CD14-positive monocyte (primary cell): ENCODE measurements around the gene CNNM1. TPM values are rescaled to one million over a fixed set of nuclear protein-coding genes. Genes with fewer than 3 reads are reported as not detected.

Experiments
- DNase-seq, 3 donors: peaks; one replicate each; pipeline ENCODE4 v3.0.0-alpha.2; 2011 to 2022
- H2AFZ ChIP-seq: 2 replicates; pipeline ENCODE4 v1.6.0; 2012; ENCODE audit warnings: mild to moderate bottlenecking, low read depth, low read length, inconsistent platforms; ENCODE audit not compliant: insufficient read depth, poor library complexity, severe bottlenecking
- H3K27ac ChIP-seq, 2 donors: 1 replicate in 1 of 2; 2 replicates in 1 of 2; pipeline ENCODE4 v1.5.1; 2012 to 2013; ENCODE audit warnings: low read length in 2 of 2, control low read depth in 1 of 2, inconsistent platforms in 1 of 2, low read depth in 1 of 2, mild to moderate bottlenecking in 1 of 2
- H3K27me3 ChIP-seq, 2 donors: one replicate each; pipeline versions ENCODE4 v1.6.0 to v1.6.1; 2011 to 2013; ENCODE audit warnings: low read length in 2 of 2; ENCODE audit not compliant: control insufficient read depth in 2 of 2, insufficient read depth in 2 of 2
- H3K36me3 ChIP-seq, 2 donors: replicated peaks in 1 of 2; 1 replicate in 1 of 2; 2 replicates in 1 of 2; pipeline versions ENCODE4 v1.5.1 to v1.6.1; 2012 to 2013; ENCODE audit warnings: low read length in 2 of 2, control low read depth in 1 of 2, inconsistent platforms in 1 of 2, mild to moderate bottlenecking in 1 of 2; ENCODE audit not compliant: insufficient read depth in 2 of 2, control insufficient read depth in 1 of 2
- H3K4me1 ChIP-seq, 2 donors: 1 replicate in 1 of 2; 2 replicates in 1 of 2; pipeline versions ENCODE4 v1.5.1 to v1.6.1; 2012 to 2013; ENCODE audit warnings: low read length in 2 of 2, control low read depth in 1 of 2, inconsistent platforms in 1 of 2, mild to moderate bottlenecking in 1 of 2, moderate library complexity in 1 of 2; ENCODE audit not compliant: insufficient read depth in 2 of 2, control insufficient read depth in 1 of 2
- H3K4me2 ChIP-seq: replicated peaks from 2 replicates; pipeline ENCODE3; 2012; ENCODE audit warnings: low read length, moderate library complexity, mild to moderate bottlenecking; ENCODE audit not compliant: poor library complexity, severe bottlenecking; ENCODE audit errors: extremely low read depth
- H3K4me3 ChIP-seq, 3 experiments: fragments of 200-600 bp in 1 of 3; sonication (generic) in 1 of 3; replicated peaks in 1 of 3; 1 replicate in 2 of 3; 2 replicates in 1 of 3; pipeline ENCODE4 v1.5.1; 2011 to 2013; ENCODE audit warnings: low read length in 3 of 3, mild to moderate bottlenecking in 3 of 3, control low read depth in 2 of 3, low read depth in 2 of 3, inconsistent platforms in 1 of 3, moderate library complexity in 1 of 3
- H3K79me2 ChIP-seq: 2 replicates; pipeline ENCODE4 v1.6.0; 2012; ENCODE audit warnings: mild to moderate bottlenecking, control low read depth, inconsistent platforms, low read length, moderate library complexity; ENCODE audit not compliant: insufficient read depth
- H3K9ac ChIP-seq: 2 replicates; pipeline ENCODE4 v1.6.0; 2017; ENCODE audit warnings: low read length, mild to moderate bottlenecking; ENCODE audit not compliant: insufficient read depth, poor library complexity, severe bottlenecking
- H3K9me3 ChIP-seq, 2 donors: replicated peaks in 1 of 2; 1 replicate in 1 of 2; 2 replicates in 1 of 2; pipeline versions ENCODE4 v1.5.1 to v1.6.1; 2012 to 2013; ENCODE audit warnings: low read length in 2 of 2, control low read depth in 1 of 2; ENCODE audit not compliant: control insufficient read depth in 1 of 2, insufficient read depth in 1 of 2
- H4K20me1 ChIP-seq: 2 replicates; pipeline ENCODE4 v1.6.0; 2012; ENCODE audit warnings: mild to moderate bottlenecking, low read length, control low read depth, moderate library complexity; ENCODE audit not compliant: insufficient read depth
- H3K27ac Mint-ChIP-seq, 7 donors: one replicate each; pipeline ENCODE4 v1.8.0; 2020; ENCODE audit warnings: mild to moderate bottlenecking in 7 of 7, mixed read lengths in 7 of 7, moderate library complexity in 6 of 7, inconsistent platforms in 2 of 7
- H3K27me3 Mint-ChIP-seq, 3 donors: one replicate each; pipeline ENCODE4 v1.8.0; 2021 to 2022; ENCODE audit warnings: low read depth in 3 of 3, mild to moderate bottlenecking in 3 of 3, mixed read lengths in 3 of 3, moderate library complexity in 3 of 3, inconsistent platforms in 1 of 3
- H3K36me3 Mint-ChIP-seq, 2 donors: one replicate each; pipeline ENCODE4 v1.8.0; 2020; ENCODE audit warnings: mixed read lengths in 2 of 2, inconsistent platforms in 1 of 2, mild to moderate bottlenecking in 1 of 2
- H3K4me1 Mint-ChIP-seq: one replicate; pipeline ENCODE4 v1.8.0; 2020; ENCODE audit warnings: mild to moderate bottlenecking, mixed read lengths
- H3K4me3 Mint-ChIP-seq, 2 donors: one replicate each; pipeline ENCODE4 v1.8.0; 2020; ENCODE audit warnings: mild to moderate bottlenecking in 2 of 2, mixed read lengths in 2 of 2, moderate library complexity in 1 of 2
- H3K9me3 Mint-ChIP-seq, 7 donors: one replicate each; pipeline ENCODE4 v1.8.0; 2020 to 2022; ENCODE audit warnings: mixed read lengths in 7 of 7, mild to moderate bottlenecking in 6 of 7, moderate library complexity in 6 of 7, inconsistent platforms in 2 of 7
- CTCF ChIP-seq: fragments of 200-600 bp; IDR thresholded peaks from one replicate; pipeline ENCODE4 v1.8.0; 2022; ENCODE audit warnings: antibody characterized with exemption, mild to moderate bottlenecking
- WGBS: methylation state at CpG from one replicate; pipeline ENCODE4 v1.1.5; 2013; ENCODE audit warnings: missing lambda C conversion rate; ENCODE audit not compliant: insufficient coverage; 5-methylcytosine and 5-hydroxymethylcytosine counted together
- intact Hi-C, 2 donors: fragments of 100-400 bp; cut with micrococcal nuclease; formaldehyde crosslinking; loops; one replicate each; pipeline versions ENCODE4 v1.15.0 to v1.15.1; 2023
- polyA plus RNA-seq, 3 donors: library from polyadenylated mRNA; depleted of rRNA in 1 of 3; unstranded in 2 of 3; stranded (reverse) in 1 of 3; fragments of 300-500 nt in 2 of 3; fragments of >200 nt in 1 of 3; fragmentation: Illumina TruSeq in 2 of 3; gene quantifications; 1 replicate in 2 of 3; 2 replicates in 1 of 3; pipeline ENCODE4 v1.2.3, GENCODE V29; 2012 to 2021

CNNM1 gene
- polyA plus RNA-seq, 3 donors = not detected

- no peak for DNase-seq
- no peak overlapping the region for H3K4me3 ChIP-seq
- no peaks in the 10 kb centered on the region for H3K36me3 ChIP-seq
- TF ChIP-seq CTCF = no peak
- Mint-ChIP-seq H3K4me3 (no peak overlapping the region), H3K36me3 (peaks cover 7 to 22% of the 10 kb centered on the region in 2 donors), H3K27ac (peak overlapping the region in 1 of 7 donors; percentile 60), H3K27me3 (no peaks in the 10 kb centered on the region), H3K9me3 (peaks cover 0 to 3% (median 1%) of the 10 kb centered on the region in 7 donors), H3K4me1 (no peaks in the 10 kb centered on the region)
- intact Hi-C loops = no loop called here
- no peak overlapping the region for H3K4me2 ChIP-seq
- no peaks in the 10 kb centered on the region for H3K9me3 ChIP-seq
- H3K27ac ChIP-seq = no peak overlapping the region
- no peaks in the 10 kb centered on the region for H4K20me1 ChIP-seq
- no peak overlapping the region for H2AFZ ChIP-seq
- H3K9ac ChIP-seq = no peak overlapping the region
- H3K27me3 ChIP-seq = no peaks in the 10 kb centered on the region
- H3K4me1 ChIP-seq = no peaks in the 10 kb centered on the region
- no peaks in the 10 kb centered on the region for H3K79me2 ChIP-seq
- no CpG with 5 or more reads among the region's 1 CpG for WGBS
These were observed 82.9 kb downstream of the CNNM1 start for GRCh38 chr10:99412099-99412498.

- Mint-ChIP-seq H3K4me3 (no peak overlapping the region), H3K27ac (peak overlapping the region in 1 of 7 donors; percentile 51), H3K4me1 (no peaks in the 10 kb centered on the region), H3K9me3 (peaks cover 0 to 3% (median under 1%) of the 10 kb centered on the region in 7 donors), H3K36me3 (peaks cover 29 to 37% of the 10 kb centered on the region in 2 donors), H3K27me3 (no peaks in the 10 kb centered on the region)
- DNase-seq = no peak
- H3K79me2 ChIP-seq = no peaks in the 10 kb centered on the region
- H2AFZ ChIP-seq = no peak overlapping the region
- H3K4me1 ChIP-seq = no peaks in the 10 kb centered on the region
- TF ChIP-seq CTCF = no peak
- peaks cover 0 to 21% of the 10 kb centered on the region in 2 donors for H3K36me3 ChIP-seq
- H3K27me3 ChIP-seq = no peaks in the 10 kb centered on the region
- no peak overlapping the region for H3K4me3 ChIP-seq
- intact Hi-C loops = no loop called here
- no peak overlapping the region for H3K27ac ChIP-seq
- H3K9me3 ChIP-seq = no peaks in the 10 kb centered on the region
- H3K4me2 ChIP-seq = no peak overlapping the region
- no peak overlapping the region for H3K9ac ChIP-seq
- no peaks in the 10 kb centered on the region for H4K20me1 ChIP-seq
These were observed 89.9 kb downstream of the CNNM1 start for GRCh38 chr10:99418910-99419624.
